Kidney glomerular epithelial cell (primary cell): ENCODE data around the gene CFAP45.
A peak's percentile ranks its signal among the peaks of the same experiment; 100 is the strongest.
"Not testable (repeated sequence)": the region's sequence is repeated elsewhere in the genome, so short reads cannot be mapped to it uniquely, and the experiment has no call there.

ENCODE experiments used
- DNase-seq: peaks from one replicate; lab custom pipeline; 2025; lab: John Stamatoyannopoulos, UW

The CFAP45 gene

GRCh38 chr1:159904036-159904435 is 4.1 kb upstream of the CFAP45 start:
- not testable (repeated sequence) for DNase-seq

GRCh38 chr1:159902541-159902940 is 2.6 kb upstream of the CFAP45 start:
- no peak for DNase-seq

DNA sequence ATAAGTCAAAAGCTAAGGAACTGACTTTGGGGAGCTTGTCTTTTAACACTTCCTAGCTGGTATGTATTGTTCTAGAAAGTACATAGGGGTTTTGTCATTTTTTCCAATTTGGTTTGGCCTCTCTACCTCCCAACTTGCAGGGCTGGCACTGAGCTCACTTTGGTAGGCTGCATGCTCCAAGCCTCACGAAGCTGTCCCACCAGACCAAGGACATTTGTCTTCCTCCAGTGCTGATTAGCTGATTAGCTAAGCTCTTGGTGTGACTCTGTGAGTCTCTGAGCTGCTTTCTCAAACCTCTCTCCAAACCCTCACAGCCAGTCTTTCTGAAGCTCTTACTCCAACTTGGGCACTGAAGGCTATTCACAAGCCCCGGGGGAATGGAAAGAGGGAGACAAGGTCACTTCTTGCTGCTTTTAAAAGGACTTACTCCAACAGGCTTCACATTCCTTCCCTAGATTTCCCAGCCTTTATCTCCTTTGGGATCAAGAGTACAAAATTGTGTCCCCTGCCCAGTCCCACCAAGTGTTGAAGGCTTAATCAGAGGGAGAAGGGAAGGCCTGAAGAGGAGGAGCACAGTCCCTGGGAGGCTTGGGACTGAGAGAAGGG is 893 bp upstream of the CFAP45 start:
- DNase-seq = no peak

GRCh38 chr1:159899634-159900033 is 331 bp downstream of the CFAP45 start:
- DNase-seq = not testable (repeated sequence)

DNA sequence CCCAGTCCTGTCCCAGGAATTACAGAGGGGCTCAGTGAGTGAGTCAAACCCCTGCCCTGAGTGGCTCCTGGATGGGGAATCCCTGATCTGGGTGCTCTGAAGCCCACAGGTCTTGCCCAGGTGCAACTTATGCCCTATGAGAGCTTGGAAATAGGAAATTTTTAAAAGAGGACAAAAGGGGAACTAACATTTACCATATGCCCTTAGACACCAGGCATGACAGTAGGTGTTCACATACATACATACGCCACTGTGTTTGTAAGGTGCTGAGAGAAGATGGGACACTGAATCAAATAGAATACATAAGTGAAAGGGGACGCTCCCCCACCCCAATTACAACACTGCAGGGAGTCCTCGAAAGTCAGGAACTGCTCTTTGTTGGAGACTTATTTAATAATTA is 1.4 kb downstream of the CFAP45 start:
- DNase-seq = no peak

DNA sequence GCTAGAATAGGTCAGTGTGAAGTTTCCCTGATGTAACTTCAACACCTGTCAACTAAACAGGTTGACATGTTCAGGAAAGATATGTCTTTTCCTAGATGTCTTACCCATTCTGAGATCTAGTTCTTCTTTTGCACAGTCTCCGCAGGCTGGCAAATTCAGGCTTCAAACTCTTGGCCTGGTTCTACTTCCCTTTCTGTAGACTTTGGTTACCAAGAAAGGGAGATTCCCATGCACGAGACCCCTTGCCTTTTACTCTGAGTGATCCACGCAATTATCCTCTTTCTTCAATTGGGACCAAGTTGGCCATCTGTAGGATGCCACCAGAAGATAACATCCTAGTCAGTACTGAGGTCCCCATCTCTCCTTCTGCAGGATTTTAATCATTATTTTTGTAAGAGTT is 2.0 kb downstream of the CFAP45 start:
- DNase-seq = no peak

GRCh38 chr1:159896546-159896930 is 3.4 kb downstream of the CFAP45 start:
- DNase-seq = no peak

- no peak for DNase-seq
Measured at GRCh38 chr1:159895836-159896545, 4.0 kb downstream of the CFAP45 start.

DNA sequence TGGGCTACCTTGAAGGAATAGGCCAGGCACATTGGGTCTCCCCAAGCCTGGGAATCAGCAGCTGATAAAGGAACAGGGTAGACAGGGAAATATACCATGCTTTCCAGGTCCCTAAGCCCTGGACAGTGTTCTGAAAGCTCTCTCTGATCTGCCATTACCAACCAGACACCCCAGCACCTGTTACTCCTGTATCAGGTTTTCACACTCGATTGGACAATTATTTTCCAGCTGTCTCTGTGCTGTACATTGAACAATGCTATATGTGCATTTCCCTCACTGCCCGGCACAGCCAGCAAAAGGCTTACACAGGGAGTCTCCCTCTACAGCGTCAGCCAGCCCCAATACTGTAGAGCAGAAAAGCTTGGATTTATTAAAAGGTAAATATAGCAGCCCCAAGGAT is 4.7 kb downstream of the CFAP45 start:
- no peak for DNase-seq

DNA sequence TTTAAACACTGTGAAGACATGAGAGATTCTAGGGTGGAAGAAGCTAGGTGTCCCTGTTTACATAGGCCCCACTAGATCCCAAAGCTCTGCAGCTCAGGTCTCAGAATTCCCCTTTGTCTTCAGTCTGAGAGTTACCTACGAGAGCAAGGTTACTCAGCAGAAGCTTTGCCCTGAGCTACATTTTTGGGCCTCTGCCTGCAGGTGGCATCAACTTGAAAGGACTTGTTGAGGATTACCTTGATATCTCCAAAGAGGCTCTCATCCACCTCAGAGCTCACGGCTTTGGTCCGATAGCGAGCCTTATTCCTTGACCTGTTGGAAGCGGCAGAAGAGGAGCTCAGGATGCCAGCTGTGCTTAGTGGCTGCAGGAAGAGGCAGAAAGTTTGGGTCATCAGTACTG is 7.0 kb downstream of the CFAP45 start:
- DNase-seq = no peak

DNA sequence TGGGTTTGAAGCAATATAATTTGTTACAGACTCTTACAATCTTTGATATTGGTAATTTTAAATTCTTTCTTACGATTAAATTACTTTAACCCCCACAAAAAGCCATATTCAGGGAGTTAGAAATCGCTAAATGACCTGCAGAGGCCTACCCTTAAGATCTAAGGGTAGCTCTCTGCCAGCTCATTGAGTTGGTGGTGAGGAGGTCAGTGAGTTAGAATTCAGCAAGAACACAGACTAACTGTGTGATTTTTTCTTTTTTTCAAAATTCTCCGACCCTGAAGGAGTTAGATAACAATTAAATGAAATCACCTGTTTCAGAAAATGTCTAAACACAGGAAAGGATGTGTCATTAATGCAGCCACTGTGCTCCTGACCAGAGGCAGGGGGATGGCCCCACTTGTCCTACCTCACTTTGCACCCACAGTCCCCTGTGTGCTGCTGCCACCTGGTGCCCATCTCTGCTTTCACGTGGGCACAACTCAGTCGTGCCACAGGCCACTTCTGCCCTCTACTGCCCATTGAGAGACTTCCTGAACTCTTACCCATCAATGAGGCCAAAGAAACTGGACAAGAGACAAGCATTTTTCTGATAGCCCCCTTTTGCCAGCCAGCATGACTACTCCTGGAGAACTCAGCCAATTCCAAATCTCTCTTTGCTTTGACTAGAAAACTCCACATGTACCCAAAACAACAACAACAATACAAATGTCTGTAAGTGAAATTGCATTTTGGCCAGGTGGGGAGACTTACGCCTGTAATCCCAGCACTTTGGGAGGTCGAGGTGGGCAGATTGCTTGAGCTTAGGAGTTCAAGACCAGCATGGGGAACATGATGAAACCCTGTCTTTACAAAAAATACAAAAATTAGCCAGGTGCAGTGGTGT is 8.4 kb downstream of the CFAP45 start:
- peak; percentile 95 for DNase-seq

DNA sequence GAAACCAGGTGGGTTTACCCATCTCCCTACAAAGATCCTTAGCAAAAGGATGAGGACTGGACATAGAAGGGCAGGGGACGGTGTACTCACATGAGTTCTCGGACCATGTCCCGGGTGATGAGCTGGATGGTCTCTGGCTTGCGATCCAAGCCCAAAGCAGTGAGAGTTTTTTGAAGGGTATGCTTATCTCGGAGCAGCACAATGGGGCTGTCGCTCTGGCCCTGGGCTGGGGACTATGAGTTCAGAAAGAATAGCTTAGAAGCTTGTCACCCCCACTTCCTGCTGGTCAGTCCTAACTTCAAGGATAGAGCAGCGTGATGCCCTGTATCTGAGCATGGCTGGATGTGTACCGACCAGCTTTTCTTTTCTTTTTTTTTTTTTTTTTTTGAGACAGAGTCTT is 9.6 kb downstream of the CFAP45 start:
- DNase-seq = no peak

- DNase-seq = no peak
Measured at GRCh38 chr1:159889821-159890252, 10.1 kb downstream of the CFAP45 start.

DNA sequence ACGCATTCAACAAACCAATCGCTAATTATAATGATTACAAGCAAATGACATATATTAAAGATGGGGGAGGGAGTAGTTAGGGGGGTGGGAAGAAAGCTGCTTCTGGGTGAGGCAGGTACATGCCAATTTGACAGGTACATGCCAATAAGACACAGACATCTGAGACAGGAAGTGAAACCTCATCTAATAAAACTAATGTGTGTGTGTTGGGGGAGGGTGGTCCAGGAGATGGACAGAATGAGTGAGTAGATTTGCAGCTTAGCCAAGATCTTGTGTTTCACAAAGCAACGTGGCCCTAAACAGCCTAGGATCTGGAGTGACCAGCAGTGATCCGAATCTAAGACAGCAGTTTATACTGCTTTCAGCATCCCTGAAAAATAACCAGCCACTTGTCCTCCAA is 10.8 kb downstream of the CFAP45 start:
- no peak for DNase-seq

DNA sequence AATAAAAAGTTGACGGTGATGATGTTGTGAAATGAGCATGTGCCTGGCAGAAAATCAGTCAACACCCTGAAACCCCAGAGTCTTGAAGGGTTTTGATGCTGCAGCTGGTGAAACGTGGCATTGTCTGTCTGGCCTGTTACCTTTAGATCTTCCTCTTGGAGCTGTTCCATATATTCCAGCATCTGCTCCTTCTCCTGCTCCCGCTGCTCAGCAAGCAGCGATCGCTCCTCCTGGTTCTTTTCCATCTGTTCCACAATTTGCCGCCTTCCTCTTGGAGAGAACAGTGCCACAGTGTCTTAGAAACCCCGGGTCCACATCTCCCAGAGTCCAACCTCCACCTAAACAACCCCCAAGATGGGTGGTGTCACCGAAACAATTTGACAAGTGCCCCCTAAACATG is 15.7 kb downstream of the CFAP45 start:
- no peak for DNase-seq

- no peak for DNase-seq
Measured at GRCh38 chr1:159883134-159883533, 16.8 kb downstream of the CFAP45 start.

DNA sequence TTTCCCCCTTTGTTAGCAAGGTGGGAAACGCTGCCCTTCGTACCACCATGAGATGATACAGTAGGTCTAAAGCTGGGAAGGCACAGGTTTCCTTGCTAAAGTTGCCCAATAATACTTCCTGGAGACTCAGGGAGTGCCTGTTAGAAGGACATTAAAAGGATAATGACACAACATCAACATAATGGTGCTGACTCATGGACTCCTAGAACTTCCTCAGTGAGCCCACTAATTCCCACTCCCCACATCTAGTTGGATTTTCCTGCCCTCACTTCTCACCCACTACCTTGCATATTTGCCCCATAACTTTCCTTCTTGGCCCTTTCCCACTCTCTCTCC is 17.5 kb downstream of the CFAP45 start:
- DNase-seq = no peak

DNA sequence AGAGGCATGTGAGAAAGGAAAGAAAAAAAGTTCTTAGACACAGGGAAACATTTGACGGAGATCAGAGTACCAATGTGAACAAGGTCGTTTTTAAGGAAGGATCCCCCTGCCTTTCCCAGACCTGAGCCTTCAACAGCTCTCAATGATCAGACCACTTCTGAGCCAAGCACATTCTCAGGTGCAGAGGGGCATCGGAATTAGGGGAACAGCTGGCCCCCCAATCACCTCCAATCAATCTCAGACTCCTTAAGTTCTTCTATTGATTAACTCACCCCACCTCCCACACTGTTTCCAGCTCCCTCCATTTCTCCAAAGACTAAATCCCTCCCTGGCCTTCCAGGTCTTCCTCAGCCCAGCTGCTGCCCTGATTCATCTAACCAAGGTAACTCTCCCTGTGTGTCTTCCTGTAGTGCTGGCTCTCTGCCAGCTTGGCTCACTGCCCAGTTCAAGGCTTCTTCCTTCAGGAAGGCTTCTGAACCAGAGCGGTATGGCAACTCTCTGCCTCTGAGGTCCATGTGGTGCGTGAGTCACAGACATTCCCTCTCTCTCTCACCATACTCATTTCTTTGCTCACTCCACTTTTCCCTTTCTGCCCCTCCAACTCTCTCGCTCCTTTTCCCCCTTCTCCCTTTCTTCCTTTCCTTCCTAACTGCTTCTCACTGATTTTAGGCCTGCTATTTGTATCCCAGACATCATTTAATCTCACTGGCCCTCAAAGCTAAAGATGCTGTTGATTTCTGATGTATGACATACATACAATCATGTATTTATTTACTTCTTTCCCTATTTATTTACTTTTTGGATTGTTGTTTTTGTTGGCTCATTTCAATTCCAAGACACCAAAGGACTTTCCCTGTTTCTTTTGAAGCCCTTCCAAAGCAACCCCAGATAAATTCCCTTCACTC is 18.1 kb downstream of the CFAP45 start:
- DNase-seq = peak; percentile 98

DNA sequence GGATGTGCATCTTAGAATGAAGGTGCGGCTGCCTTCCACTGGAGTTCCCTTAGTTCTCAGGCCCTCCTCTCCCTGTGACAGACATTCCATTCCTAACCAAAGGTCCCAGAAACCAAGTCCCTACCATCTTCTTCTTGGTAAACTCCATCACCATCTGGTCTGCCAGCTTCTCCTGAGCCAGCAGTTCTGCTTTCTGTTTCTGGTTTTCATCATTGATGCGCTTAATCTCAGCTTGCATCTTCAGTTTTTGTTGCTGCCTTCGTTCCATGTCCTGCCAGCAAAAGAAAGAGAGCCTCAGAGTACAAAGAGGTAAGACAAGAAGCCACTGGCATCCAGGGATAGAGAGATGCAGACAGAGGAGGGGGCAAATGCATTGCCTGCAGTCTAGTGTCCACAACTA is 19.5 kb downstream of the CFAP45 start:
- no peak for DNase-seq

- no peak for DNase-seq
Measured at GRCh38 chr1:159879977-159880376, 20.0 kb downstream of the CFAP45 start.

- DNase-seq = no peak
Measured at GRCh38 chr1:159879136-159879535, 20.8 kb downstream of the CFAP45 start.
